Natural killer cell (primary cell): ENCODE measurements around the gene ILK. TPM values are rescaled to one million over a fixed set of nuclear protein-coding genes. Genes with fewer than 3 reads are reported as not detected.

Experiments
- ATAC-seq, 3 donors: fragments of 150-1000 bp in 2 of 3; fragments of 200-7000 bp in 1 of 3; cut with Tn5 transposase; 1 replicate in 1 of 3; 2 replicates in 2 of 3; pipeline ENCODE4 v1.10.0; 2021; ENCODE audit warnings: mild to moderate bottlenecking in 2 of 3, moderate library complexity in 2 of 3
- DNase-seq, 2 donors: peaks; one replicate each; pipeline versions ENCODE4 v3.0.0 to v3.0.0-alpha.2; 2013 to 2021; ENCODE audit warnings: mixed read lengths in 1 of 2
- H3K27ac ChIP-seq: one replicate; pipeline ENCODE4 v1.5.1; 2013; ENCODE audit warnings: mild to moderate bottlenecking, low read length
- H3K27me3 ChIP-seq: one replicate; pipeline ENCODE4 v1.6.1; 2013; ENCODE audit warnings: low read length; ENCODE audit not compliant: control insufficient read depth, insufficient read depth
- H3K36me3 ChIP-seq: one replicate; pipeline ENCODE4 v1.6.1; 2013; ENCODE audit warnings: low read length; ENCODE audit not compliant: control insufficient read depth, insufficient read depth
- H3K4me1 ChIP-seq: one replicate; pipeline ENCODE4 v1.6.1; 2013; ENCODE audit warnings: low read length; ENCODE audit not compliant: control insufficient read depth, insufficient read depth
- H3K4me3 ChIP-seq: one replicate; pipeline ENCODE4 v1.5.1; 2013; ENCODE audit warnings: low read length
- H3K9me3 ChIP-seq: one replicate; pipeline ENCODE4 v1.6.1; 2013; ENCODE audit warnings: low read length; ENCODE audit not compliant: control insufficient read depth, insufficient read depth
- H3K27ac Mint-ChIP-seq, 2 donors: one replicate each; pipeline ENCODE4 v1.8.0; 2022; ENCODE audit warnings: mild to moderate bottlenecking in 2 of 2, mixed read lengths in 2 of 2, moderate library complexity in 1 of 2
- H3K27me3 Mint-ChIP-seq, 2 donors: one replicate each; pipeline ENCODE4 v1.8.0; 2022; ENCODE audit warnings: low read depth in 2 of 2, mixed read lengths in 2 of 2
- H3K36me3 Mint-ChIP-seq: one replicate; pipeline ENCODE4 v1.8.0; 2022; ENCODE audit warnings: mixed read lengths
- H3K4me1 Mint-ChIP-seq, 2 donors: one replicate each; pipeline ENCODE4 v1.8.0; 2022; ENCODE audit warnings: mixed read lengths in 2 of 2
- H3K4me3 Mint-ChIP-seq: one replicate; pipeline ENCODE4 v1.8.0; 2022; ENCODE audit warnings: mild to moderate bottlenecking, moderate library complexity, mixed read lengths
- H3K9me3 Mint-ChIP-seq, 2 donors: one replicate each; pipeline ENCODE4 v1.8.0; 2022; ENCODE audit warnings: mixed read lengths in 2 of 2
- CTCF ChIP-seq: fragments of 200-600 bp; IDR thresholded peaks from one replicate; pipeline ENCODE4 v1.8.0; 2022; ENCODE audit warnings: antibody characterized with exemption
- WGBS: methylation state at CpG from one replicate; pipeline ENCODE4 v1.1.7; 2013; ENCODE audit warnings: missing lambda C conversion rate; ENCODE audit not compliant: insufficient coverage; 5-methylcytosine and 5-hydroxymethylcytosine counted together
- intact Hi-C: fragments of 100-400 bp; cut with micrococcal nuclease; formaldehyde crosslinking; loops from one replicate; pipeline ENCODE4 v1.14.2; 2022
- total RNA-seq, 4 donors: library from RNA; stranded (reverse); fragments of 120-200 nt in 1 of 4; gene quantifications; one replicate each; pipeline versions ENCODE4 v1.2.3 to v1.2.4, GENCODE V29; 2013 to 2022

The ILK gene
- total RNA-seq, 3 donors from 2014 or later (not counting 1 experiment from before 2014, with no cell fraction given): 109 to 145 (median 142) TPM

DNA sequence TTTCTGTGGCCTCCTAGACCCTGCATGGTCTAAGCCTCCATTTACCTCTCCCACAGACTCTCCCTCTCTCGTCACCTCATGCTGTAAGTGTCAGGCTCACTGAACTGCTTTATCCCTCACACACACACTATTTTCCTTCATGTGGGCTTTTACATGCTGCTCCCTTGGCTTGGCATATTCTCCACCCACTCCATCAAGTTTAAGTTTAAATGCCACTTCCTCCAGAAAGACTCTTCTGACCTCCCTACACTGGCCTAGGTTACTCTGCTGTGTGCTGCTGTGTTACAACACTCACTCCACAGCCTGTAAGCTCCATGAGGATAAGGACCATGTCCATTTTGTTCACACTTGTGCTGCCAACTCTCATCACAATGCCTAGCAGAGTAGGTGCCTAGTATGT is 49.5 kb downstream of the ILK start:
- H3K27me3 Mint-ChIP-seq: peaks cover 0 to 11% of the 10 kb centered on the region in 2 donors
- intact Hi-C loops: no loop called here
- Histone ChIP-seq H3K4me3 (no peak overlapping the region), H3K27ac (no peak overlapping the region), H3K9me3 (no peaks in the 10 kb centered on the region), H3K36me3 (no peaks in the 10 kb centered on the region), H3K4me1 (peaks cover 10% of the 10 kb centered on the region), H3K27me3 (peaks cover 4% of the 10 kb centered on the region)
- no peak for TF ChIP-seq CTCF
- H3K36me3 Mint-ChIP-seq: no peaks in the 10 kb centered on the region
- H3K4me3 Mint-ChIP-seq: no peak overlapping the region
- WGBS: 93% methylated on average over 1 of the region's 1 CpG
- ATAC-seq (no peak), DNase-seq (no peak)
- H3K27ac Mint-ChIP-seq: no peak overlapping the region
- H3K4me1 Mint-ChIP-seq: peaks cover 0 to 6% of the 10 kb centered on the region in 2 donors
- H3K9me3 Mint-ChIP-seq: no peaks in the 10 kb centered on the region

- Histone ChIP-seq H3K36me3 (no peaks in the 10 kb centered on the region), H3K27me3 (peaks cover 4% of the 10 kb centered on the region), H3K9me3 (no peaks in the 10 kb centered on the region), H3K4me3 (no peak overlapping the region), H3K27ac (no peak overlapping the region), H3K4me1 (peaks cover 10% of the 10 kb centered on the region)
- Mint-ChIP-seq H3K4me1 (peaks cover 0 to 6% of the 10 kb centered on the region in 2 donors), H3K4me3 (no peak overlapping the region), H3K27ac (no peak overlapping the region), H3K9me3 (no peaks in the 10 kb centered on the region), H3K27me3 (peaks cover 0 to 11% of the 10 kb centered on the region in 2 donors), H3K36me3 (no peaks in the 10 kb centered on the region)
- 99% methylated on average over 2 of the region's 2 CpGs for WGBS
- no peak for TF ChIP-seq CTCF
- no peak for ATAC-seq
- intact Hi-C loops: no loop called here
- no peak for DNase-seq
These were observed 50.1 kb downstream of the ILK start for GRCh38 chr11:6653656-6654055.

- intact Hi-C loops: no loop called here
- no peaks in the 10 kb centered on the region for H3K9me3 ChIP-seq
- H3K27me3 Mint-ChIP-seq: peaks cover 0 to 11% of the 10 kb centered on the region in 2 donors
- peaks cover 4% of the 10 kb centered on the region for H3K27me3 ChIP-seq
- TF ChIP-seq CTCF: no peak
- no peaks in the 10 kb centered on the region for H3K36me3 Mint-ChIP-seq
- peaks cover 0 to 6% of the 10 kb centered on the region in 2 donors for H3K4me1 Mint-ChIP-seq
- H3K36me3 ChIP-seq: no peaks in the 10 kb centered on the region
- ATAC-seq: no peak
- H3K4me3 ChIP-seq: no peak overlapping the region
- no peak overlapping the region for H3K27ac Mint-ChIP-seq
- 81% methylated on average over 9 of the region's 9 CpGs for WGBS
- no peaks in the 10 kb centered on the region for H3K9me3 Mint-ChIP-seq
- H3K4me1 ChIP-seq: peaks cover 10% of the 10 kb centered on the region
- no peak overlapping the region for H3K4me3 Mint-ChIP-seq
- DNase-seq: peak in 1 of 2 donors; percentile 27
- H3K27ac ChIP-seq: no peak overlapping the region
These were observed 50.9 kb downstream of the ILK start for GRCh38 chr11:6654281-6655019.
